IMR-90 (cell line): ENCODE data around the gene ADRA2B. TPM values are rescaled to one million over a fixed set of nuclear protein-coding genes. Genes with fewer than 3 reads are reported as not detected.
A peak's percentile ranks its signal among the peaks of the same experiment; 100 is the strongest.

Experiments used
- ATAC-seq: fragments of 200-7000 bp; cut with Tn5 transposase; 2 replicates; pipeline ENCODE4 v1.9.1; 2020; ENCODE audit warnings: low read depth, mild to moderate bottlenecking, moderate library complexity
- BruUV-seq: library from RNA; stranded (reverse); fragments of 400-500 nt; replicated peaks from 2 replicates; lab custom pipeline; 2021; lab: Mats Ljungman, UMichigan
- CTCF ChIA-PET: fragments of 300-600 bp; formaldehyde crosslinking; extraction: SDS; loops from one replicate; lab custom pipeline; 2021; ENCODE audit warnings: antibody characterized with exemption; lab: Yijun Ruan, JAX
- POLR2A ChIA-PET: fragments of 300-600 bp; sonication (Branson Sonifier 250); formaldehyde crosslinking; loops from one replicate; lab custom pipeline; 2022; ENCODE audit warnings: antibody characterized with exemption; ENCODE audit not compliant: unreplicated experiment; lab: Charles Lee
- DNase-seq: peaks from one replicate; pipeline ENCODE4 v3.0.0; 2013
- H2AFZ ChIP-seq: replicated peaks from 2 replicates; pipeline ENCODE3; 2013; ENCODE audit warnings: low read length, mild to moderate bottlenecking; ENCODE audit not compliant: poor library complexity
- H2AK5ac ChIP-seq: 2 replicates; pipeline ENCODE4 v1.6.1; 2013; ENCODE audit warnings: low read depth, low read length, inconsistent platforms
- H2AK9ac ChIP-seq: replicated peaks from 2 replicates; pipeline ENCODE3; 2013; ENCODE audit warnings: mild to moderate bottlenecking, low read depth, low read length, moderate library complexity; ENCODE audit not compliant: poor library complexity
- H2BK120ac ChIP-seq: 2 replicates; pipeline ENCODE4 v1.6.1; 2013; ENCODE audit warnings: low read depth, low read length, inconsistent platforms
- H2BK15ac ChIP-seq: 3 replicates; pipeline ENCODE4 v1.6.1; 2013; ENCODE audit warnings: low read depth, low read length, inconsistent platforms
- H2BK20ac ChIP-seq: 2 replicates; pipeline ENCODE4 v1.6.1; 2013; ENCODE audit warnings: low read depth, mild to moderate bottlenecking, inconsistent platforms, low read length, moderate library complexity
- H2BK5ac ChIP-seq: 2 replicates; pipeline ENCODE4 v1.6.1; 2013; ENCODE audit warnings: mild to moderate bottlenecking, low read depth, low read length, inconsistent platforms; ENCODE audit not compliant: poor library complexity, severe bottlenecking
- H3K14ac ChIP-seq: replicated peaks from 2 replicates; pipeline ENCODE4 v1.6.1; 2013; ENCODE audit warnings: low read depth, low read length, inconsistent platforms
- H3K18ac ChIP-seq: 2 replicates; pipeline ENCODE4 v1.6.1; 2013; ENCODE audit warnings: low read depth, low read length, control low read depth
- H3K23ac ChIP-seq: 2 replicates; pipeline ENCODE4 v1.6.1; 2013; ENCODE audit warnings: low read depth, low read length, inconsistent platforms
- H3K27ac ChIP-seq: 2 replicates; pipeline ENCODE4 v1.5.1; 2013; ENCODE audit warnings: mild to moderate bottlenecking, control low read depth, low read length; ENCODE audit not compliant: insufficient read depth
- H3K27me3 ChIP-seq: 2 replicates; pipeline ENCODE4 v1.6.1; 2013; ENCODE audit warnings: low read length; ENCODE audit not compliant: control insufficient read depth, insufficient read depth
- H3K36me3 ChIP-seq: 2 replicates; pipeline ENCODE4 v1.6.1; 2013; ENCODE audit warnings: low read length, mixed read lengths; ENCODE audit not compliant: control insufficient read depth, insufficient read depth
- H3K4ac ChIP-seq: 2 replicates; pipeline ENCODE4 v1.6.1; 2013; ENCODE audit warnings: low read depth, low read length, inconsistent platforms
- H3K4me1 ChIP-seq: 2 replicates; pipeline ENCODE4 v1.6.1; 2013; ENCODE audit warnings: low read length, mixed read lengths; ENCODE audit not compliant: control insufficient read depth, insufficient read depth
- H3K4me2 ChIP-seq: 2 replicates; pipeline ENCODE4 v1.6.1; 2013; ENCODE audit warnings: low read depth, mild to moderate bottlenecking, control low read depth, low read length, moderate library complexity
- H3K4me3 ChIP-seq: 2 replicates; pipeline ENCODE4 v1.5.1; 2013; ENCODE audit warnings: low read depth, mild to moderate bottlenecking, control low read depth, low read length, moderate library complexity; ENCODE audit not compliant: insufficient read depth
- H3K56ac ChIP-seq: 2 replicates; pipeline ENCODE4 v1.6.1; 2013; ENCODE audit warnings: low read length, inconsistent platforms; ENCODE audit not compliant: insufficient read depth; ENCODE audit errors: extremely low read depth
- H3K79me1 ChIP-seq, 2 experiments: 2 replicates each; pipeline ENCODE4 v1.6.1; 2013; ENCODE audit warnings: low read length in 2 of 2, inconsistent platforms in 1 of 2, low read depth in 1 of 2
- H3K9ac ChIP-seq: 2 replicates; pipeline ENCODE4 v1.6.1; 2013; ENCODE audit warnings: low read depth, low read length, control low read depth
- H3K9me1 ChIP-seq: 2 replicates; pipeline ENCODE4 v1.6.1; 2013; ENCODE audit warnings: low read length, inconsistent platforms; ENCODE audit not compliant: insufficient read depth
- H3K9me3 ChIP-seq: 2 replicates; pipeline ENCODE4 v1.6.1; 2013; ENCODE audit warnings: low read length; ENCODE audit not compliant: control insufficient read depth, insufficient read depth
- H4K20me1 ChIP-seq: 2 replicates; pipeline ENCODE4 v1.6.1; 2013; ENCODE audit warnings: low read length, inconsistent platforms; ENCODE audit not compliant: insufficient read depth
- H4K5ac ChIP-seq: 2 replicates; pipeline ENCODE4 v1.6.1; 2013; ENCODE audit warnings: mild to moderate bottlenecking, low read depth, low read length, control low read depth
- H4K8ac ChIP-seq, 2 experiments: 2 replicates each; pipeline ENCODE4 v1.6.1; 2013; ENCODE audit warnings: low read depth in 2 of 2, low read length in 2 of 2, control low read depth in 1 of 2, inconsistent platforms in 1 of 2
- H4K91ac ChIP-seq: 2 replicates; pipeline ENCODE4 v1.6.1; 2013; ENCODE audit warnings: low read depth, low read length, inconsistent platforms; ENCODE audit not compliant: insufficient read depth
- BHLHE40 ChIP-seq: fragments of 150-350 bp; IDR thresholded peaks from 2 replicates; pipeline ENCODE4 v1.6.1; 2016; ENCODE audit warnings: mild to moderate bottlenecking, low read depth, low read length
- WGBS, 2 experiments: methylation state at CpG; one replicate each; pipeline versions ENCODE4 v1.1.5 to v1.1.7; 2013; ENCODE audit warnings: missing lambda C conversion rate in 2 of 2; ENCODE audit not compliant: insufficient read length in 1 of 2; ENCODE audit errors: extremely low coverage in 2 of 2; 5-methylcytosine and 5-hydroxymethylcytosine counted together
- dilution Hi-C: fragments of 300-500 bp; cut with HindIII; formaldehyde crosslinking; loops from one replicate; pipeline ENCODE4 v1.14.3; 2018; ENCODE audit warnings: low sequenced_read_pairs; ENCODE audit not compliant: unreplicated experiment
- in situ Hi-C: fragments of 300-500 bp; cut with MboI; formaldehyde crosslinking; loops from 3 replicates; pipeline ENCODE4 v1.14.3; 2019; ENCODE audit warnings: low sequenced_read_pairs, inconsistent platforms, mixed read lengths
- intact Hi-C: fragments of 100-400 bp; cut with micrococcal nuclease; formaldehyde crosslinking; loops from 2 replicates; pipeline ENCODE4 v1.10.0; 2022
- polyA plus RNA-seq, 3 experiments: library from polyadenylated mRNA; depleted of rRNA; stranded (reverse); fragments of >200 nt; gene quantifications; 2 replicates each; pipeline ENCODE4 v1.2.3, GENCODE V29; 2012; ENCODE audit warnings: low replicate concordance in 1 of 3
- total RNA-seq: library from RNA; depleted of rRNA; stranded (reverse); fragments of >200 nt; gene quantifications from 2 replicates; pipeline ENCODE4 v1.2.3, GENCODE V29; 2012

The ADRA2B gene
- total and polyA plus RNA-seq, 2 of the 4 experiments (the other 2 are of a cell fraction) = not detected

DNA sequence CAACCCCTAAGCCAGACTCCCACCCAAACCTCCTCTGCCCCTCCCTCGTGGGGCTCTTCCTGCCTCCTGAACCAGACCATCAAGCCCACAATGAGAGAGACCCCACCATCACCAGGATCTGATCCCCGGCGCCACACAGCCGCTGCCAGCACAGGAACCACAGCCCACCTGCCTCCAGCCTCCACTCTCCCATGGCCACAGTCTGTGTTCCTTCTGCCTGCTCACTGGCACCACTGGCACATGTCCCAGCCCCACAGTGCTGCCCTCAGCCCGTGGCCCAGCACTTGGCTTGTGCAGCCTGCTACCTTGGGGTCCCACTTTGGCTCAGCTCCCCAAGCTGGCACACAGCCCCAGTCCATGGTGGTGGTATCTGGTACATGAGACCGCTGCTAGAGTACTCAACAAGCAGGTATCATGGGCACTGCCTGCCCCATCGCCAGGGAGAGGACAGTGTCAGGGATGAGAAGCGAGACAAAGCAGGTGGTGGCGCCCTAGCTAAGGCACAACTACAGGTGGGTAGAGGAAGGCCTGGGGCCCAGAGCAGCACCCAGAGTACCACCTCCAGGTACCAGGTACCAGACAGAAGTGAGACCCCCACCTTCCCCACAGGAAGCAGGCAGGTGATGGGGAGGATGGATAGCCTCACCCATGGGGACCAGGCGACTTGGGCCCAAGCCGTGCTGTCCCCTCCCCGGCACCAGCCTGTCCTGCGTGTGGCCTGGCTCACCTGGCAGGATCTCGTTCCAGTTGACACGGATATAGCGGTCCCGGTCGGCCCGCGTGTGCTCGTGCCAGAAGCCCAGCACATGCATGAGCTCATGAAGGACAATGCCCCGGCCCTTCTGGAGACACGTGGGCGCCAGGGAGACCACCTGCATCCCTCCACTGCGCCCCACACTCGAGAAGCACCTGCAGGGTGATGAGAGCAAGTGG is 15.7 kb upstream of the ADRA2B start:
- Histone ChIP-seq H2AK9ac (peak overlapping the region; percentile 42), H3K79me1 (no peaks in the 10 kb centered on the region), H3K4me2 (no peak overlapping the region), H3K9me1 (no peaks in the 10 kb centered on the region), H3K18ac (no peak overlapping the region), H3K4me3 (no peak overlapping the region), H3K4me1 (no peaks in the 10 kb centered on the region), H3K4ac (no peak overlapping the region), H4K5ac (no peak overlapping the region), H2BK15ac (no peak overlapping the region), H3K23ac (no peak overlapping the region), H2AFZ (peak overlapping the region; percentile 48), H3K27me3 (peaks cover 57% of the 10 kb centered on the region), H3K14ac (no peak overlapping the region), H3K36me3 (no peaks in the 10 kb centered on the region), H3K27ac (no peak overlapping the region), H3K9me3 (no peaks in the 10 kb centered on the region), H4K20me1 (no peaks in the 10 kb centered on the region; the same call in 1 of the 2 replicates), H2AK5ac (no peak overlapping the region), H3K9ac (no peak overlapping the region), H2BK5ac (no peak overlapping the region), H2BK20ac (no peak overlapping the region), H4K91ac (no peak overlapping the region), H2BK120ac (no peak overlapping the region), H3K56ac (no peak overlapping the region), H4K8ac (no peak overlapping the region)
- ATAC-seq (no peak), DNase-seq (no peak)
- no peak for TF ChIP-seq BHLHE40
- ChIA-PET CTCF (interaction anchor here (1.5 kb wide), 1 partner anchor 15 kb away, joined by 5 read pairs; no protein-coding TSS in a partner anchor), POLR2A (no interaction called here)
- 94% methylated on average over 6 of the region's 26 CpGs; no CpG with 5 or more reads in 1 of the 2 experiments for WGBS, 2 experiments
- no TSS peak for BruUV-seq
- in situ Hi-C loops (loop anchor here (10.0 kb wide), 1 partner anchor 133 kb away; the partner anchor contains the start of genes CIAO1 and TMEM127), dilution Hi-C loops (no loop called here), intact Hi-C loops (no loop called here)
